Activated T-helper 1 cell treated with anti-CD3 and anti-CD28 coated beads, Interleukin-12 subunit alpha, Interleukin-12 subunit beta, Interleukin-2, Interleukin-4 antibody, amounts not matched to agents 30 ng/mL and 10 ng/mL and 1 ng/mL, durations not matched to agents 14 hours and 24 hours and 36 hours (primary cell): Measurements from ENCODE around the gene CLSTN2. TPM values are rescaled to one million over a fixed set of nuclear protein-coding genes. Genes with fewer than 3 reads are reported as not detected.

Source experiments
- DNase-seq: peaks from one replicate; pipeline ENCODE4 v3.0.0; 2021; ENCODE audit warnings: low spot score
- H3K27ac Mint-ChIP-seq: one replicate; pipeline ENCODE4 v1.8.0; 2021; ENCODE audit warnings: mild to moderate bottlenecking, mixed read lengths
- H3K27me3 Mint-ChIP-seq: one replicate; pipeline ENCODE4 v1.8.0; 2022; ENCODE audit warnings: mild to moderate bottlenecking, moderate library complexity, mixed read lengths; ENCODE audit not compliant: insufficient read depth
- H3K36me3 Mint-ChIP-seq: one replicate; pipeline ENCODE4 v1.8.0; 2021; ENCODE audit warnings: low read depth, mixed read lengths
- H3K4me1 Mint-ChIP-seq: one replicate; pipeline ENCODE4 v1.8.0; 2021; ENCODE audit warnings: low read depth, mixed read lengths
- H3K4me3 Mint-ChIP-seq: one replicate; pipeline ENCODE4 v1.8.0; 2021; ENCODE audit warnings: mild to moderate bottlenecking, moderate library complexity, mixed read lengths
- H3K9me3 Mint-ChIP-seq: one replicate; pipeline ENCODE4 v1.8.0; 2021; ENCODE audit warnings: mixed read lengths
- intact Hi-C: fragments of 100-400 bp; cut with micrococcal nuclease; formaldehyde crosslinking; loops from one replicate; pipeline ENCODE4 v1.15.1; 2024
- total RNA-seq: library from RNA; stranded (reverse); gene quantifications from 2 replicates; pipeline ENCODE4 v1.2.3, GENCODE V29; 2022

Gene CLSTN2
- total RNA-seq, 1 donor from 2014 or later: not detected

GRCh38 chr3:140342668-140343067 is 407.7 kb downstream of the CLSTN2 start:
- Mint-ChIP-seq H3K9me3 (no peaks in the 10 kb centered on the region), H3K4me1 (no peaks in the 10 kb centered on the region), H3K27ac (no peak overlapping the region), H3K4me3 (no peak overlapping the region), H3K27me3 (no peaks in the 10 kb centered on the region), H3K36me3 (no peaks in the 10 kb centered on the region)
- no peak for DNase-seq
- intact Hi-C loops: no loop called here

GRCh38 chr3:140343211-140344081 is 408.5 kb downstream of the CLSTN2 start:
- Mint-ChIP-seq H3K27ac (no peak overlapping the region), H3K27me3 (no peaks in the 10 kb centered on the region), H3K36me3 (no peaks in the 10 kb centered on the region), H3K4me1 (no peaks in the 10 kb centered on the region), H3K4me3 (no peak overlapping the region), H3K9me3 (peaks cover 5% of the 10 kb centered on the region)
- intact Hi-C loops: no loop called here
- no peak for DNase-seq

- peaks cover 11% of the 10 kb centered on the region for H3K9me3 Mint-ChIP-seq
- H3K4me3 Mint-ChIP-seq: no peak overlapping the region
- H3K36me3 Mint-ChIP-seq: no peaks in the 10 kb centered on the region
- H3K27me3 Mint-ChIP-seq: no peaks in the 10 kb centered on the region
- DNase-seq: no peak
- intact Hi-C loops: no loop called here
- no peak overlapping the region for H3K27ac Mint-ChIP-seq
- no peaks in the 10 kb centered on the region for H3K4me1 Mint-ChIP-seq
Measured at GRCh38 chr3:140344082-140344454, 409.1 kb downstream of the CLSTN2 start.

GRCh38 chr3:140344601-140345205 is 409.7 kb downstream of the CLSTN2 start:
- no peak overlapping the region for H3K4me3 Mint-ChIP-seq
- no peaks in the 10 kb centered on the region for H3K36me3 Mint-ChIP-seq
- H3K9me3 Mint-ChIP-seq: peaks cover 14% of the 10 kb centered on the region
- no peak overlapping the region for H3K27ac Mint-ChIP-seq
- H3K4me1 Mint-ChIP-seq: no peaks in the 10 kb centered on the region
- no peaks in the 10 kb centered on the region for H3K27me3 Mint-ChIP-seq
- DNase-seq: no peak
- intact Hi-C loops: no loop called here

- no peaks in the 10 kb centered on the region for H3K27me3 Mint-ChIP-seq
- H3K9me3 Mint-ChIP-seq: peaks cover 14% of the 10 kb centered on the region
- DNase-seq: no peak
- no peaks in the 10 kb centered on the region for H3K36me3 Mint-ChIP-seq
- H3K27ac Mint-ChIP-seq: no peak overlapping the region
- H3K4me1 Mint-ChIP-seq: no peaks in the 10 kb centered on the region
- H3K4me3 Mint-ChIP-seq: no peak overlapping the region
- intact Hi-C loops: no loop called here
Measured at GRCh38 chr3:140347151-140347550, 412.2 kb downstream of the CLSTN2 start.

- H3K27me3 Mint-ChIP-seq: no peaks in the 10 kb centered on the region
Measured at GRCh38 chr3:140349938-140350337, 415.0 kb downstream of the CLSTN2 start.

GRCh38 chr3:140351466-140351865 is 416.5 kb downstream of the CLSTN2 start:
- H3K4me1 Mint-ChIP-seq: no peaks in the 10 kb centered on the region
- intact Hi-C loops: no loop called here
- H3K4me3 Mint-ChIP-seq: no peak overlapping the region
- no peak for DNase-seq
- no peaks in the 10 kb centered on the region for H3K36me3 Mint-ChIP-seq
- peaks cover 14% of the 10 kb centered on the region for H3K9me3 Mint-ChIP-seq
- H3K27ac Mint-ChIP-seq: no peak overlapping the region
- no peaks in the 10 kb centered on the region for H3K27me3 Mint-ChIP-seq

More at GRCh38 chr3:140349938-140350337, 415.0 kb downstream of the CLSTN2 start:
- Mint-ChIP-seq H3K4me3 (no peak overlapping the region), H3K4me1 (no peaks in the 10 kb centered on the region), H3K27ac (no peak overlapping the region), H3K9me3 (peaks cover 14% of the 10 kb centered on the region), H3K36me3 (no peaks in the 10 kb centered on the region)
- intact Hi-C loops: no loop called here
- no peak for DNase-seq

- intact Hi-C loops: no loop called here
- Mint-ChIP-seq H3K4me3 (no peak overlapping the region), H3K36me3 (no peaks in the 10 kb centered on the region), H3K27me3 (peaks cover 3% of the 10 kb centered on the region), H3K27ac (no peak overlapping the region), H3K4me1 (no peaks in the 10 kb centered on the region), H3K9me3 (no peaks in the 10 kb centered on the region)
- no peak for DNase-seq
Measured at GRCh38 chr3:140355481-140355880, 420.5 kb downstream of the CLSTN2 start.

- Mint-ChIP-seq H3K27me3 (peaks cover 3% of the 10 kb centered on the region), H3K36me3 (no peaks in the 10 kb centered on the region), H3K4me3 (no peak overlapping the region), H3K27ac (no peak overlapping the region), H3K4me1 (no peaks in the 10 kb centered on the region), H3K9me3 (no peaks in the 10 kb centered on the region)
- no peak for DNase-seq
- intact Hi-C loops: no loop called here
Measured at GRCh38 chr3:140358686-140359085, 423.7 kb downstream of the CLSTN2 start.

GRCh38 chr3:140359233-140359995 is 424.4 kb downstream of the CLSTN2 start:
- peaks cover 3% of the 10 kb centered on the region for H3K27me3 Mint-ChIP-seq
- no peaks in the 10 kb centered on the region for H3K36me3 Mint-ChIP-seq
- H3K27ac Mint-ChIP-seq: no peak overlapping the region
- no peaks in the 10 kb centered on the region for H3K9me3 Mint-ChIP-seq
- no peak for DNase-seq
- no peaks in the 10 kb centered on the region for H3K4me1 Mint-ChIP-seq
- no peak overlapping the region for H3K4me3 Mint-ChIP-seq
- intact Hi-C loops: no loop called here

- Mint-ChIP-seq H3K4me1 (no peaks in the 10 kb centered on the region), H3K27me3 (peaks cover 3% of the 10 kb centered on the region), H3K36me3 (no peaks in the 10 kb centered on the region), H3K4me3 (no peak overlapping the region), H3K9me3 (no peaks in the 10 kb centered on the region), H3K27ac (no peak overlapping the region)
- DNase-seq: no peak
- intact Hi-C loops: no loop called here
Measured at GRCh38 chr3:140360332-140360731, 425.3 kb downstream of the CLSTN2 start.

- Mint-ChIP-seq H3K27me3 (no peaks in the 10 kb centered on the region), H3K36me3 (no peaks in the 10 kb centered on the region), H3K27ac (no peak overlapping the region), H3K4me3 (no peak overlapping the region), H3K4me1 (no peaks in the 10 kb centered on the region), H3K9me3 (no peaks in the 10 kb centered on the region)
- no peak for DNase-seq
- intact Hi-C loops: no loop called here
Measured at GRCh38 chr3:140363801-140364200, 428.8 kb downstream of the CLSTN2 start.
